ENCODE measurements around the gene TFAP2D. TPM values are rescaled to one million over a fixed set of nuclear protein-coding genes. Genes with fewer than 3 reads are reported as not detected.

Gene TFAP2D
- total RNA-seq, 4 donors from 2014 or later: not detected

- no peak for TF ChIP-seq CTCF (IDR thresholded peaks at IDR 0.05; ENCODE audit: low read depth)
Measured at GRCh38 chr6:50807035-50807434, 93.7 kb downstream of the TFAP2D start.

- no peak for TF ChIP-seq CTCF (IDR thresholded peaks at IDR 0.05; ENCODE audit: low read depth)
Measured at GRCh38 chr6:50815436-50816114, 102.2 kb downstream of the TFAP2D start.

GRCh38 chr6:50816115-50816675 is 102.9 kb downstream of the TFAP2D start:
- TF ChIP-seq CTCF (IDR thresholded peaks at IDR 0.05; ENCODE audit: low read depth): no peak

- no peak for TF ChIP-seq CTCF (IDR thresholded peaks at IDR 0.05; ENCODE audit: low read depth)
Measured at GRCh38 chr6:50816947-50817645, 103.8 kb downstream of the TFAP2D start.

- TF ChIP-seq CTCF (IDR thresholded peaks at IDR 0.05; ENCODE audit: low read depth): no peak
Measured at GRCh38 chr6:50817646-50817950, 104.3 kb downstream of the TFAP2D start.

- TF ChIP-seq CTCF (IDR thresholded peaks at IDR 0.05; ENCODE audit: low read depth): no peak
Measured at GRCh38 chr6:50818020-50818419, 104.7 kb downstream of the TFAP2D start.

GRCh38 chr6:50818673-50819072 is 105.3 kb downstream of the TFAP2D start, which contains the start of gene TFAP2B:
Gene TFAP2B (plus strand): TSS chr6:50818871. CDS start chr6:50818892, 21 bp downstream.
- TF ChIP-seq CTCF (IDR thresholded peaks at IDR 0.05; ENCODE audit: low read depth): no peak
